HepG2 (cell line): ENCODE data around the gene BCL6. TPM values are rescaled to one million over a fixed set of nuclear protein-coding genes. Genes with fewer than 3 reads are reported as not detected.

Source experiments
- BHLHE40 ChIP-seq: IDR thresholded peaks from 2 replicates; pipeline ENCODE4 v1.6.1; 2011; ENCODE audit warnings: low read length, improper control_type of control experiment
- CEBPG ChIP-seq: IDR thresholded peaks from 2 replicates; pipeline ENCODE4 v1.6.1; 2016
- CREM ChIP-seq, 2 experiments: sonication (generic) in 1 of 2; formaldehyde crosslinking in 1 of 2; IDR thresholded peaks; 2 replicates each; pipeline versions ENCODE4 v1.4.0 to v1.6.1; 2016 to 2020; ENCODE audit warnings: antibody characterized with exemption in 1 of 2, mild to moderate bottlenecking in 1 of 2, missing genetic modification reagents in 1 of 2
- DMAP1 ChIP-seq: IDR thresholded peaks from 2 replicates; pipeline ENCODE4 v1.6.1; 2016
- FOXA1 ChIP-seq, 2 experiments: fragments of 450-650 bp in 1 of 2; sonication (generic) in 1 of 2; formaldehyde crosslinking in 1 of 2; IDR thresholded peaks; 2 replicates each; pipeline versions ENCODE4 v1.4.0 to v1.6.1; 2016 to 2020; ENCODE audit warnings: missing genetic modification reagents in 1 of 2
- FOXK1 ChIP-seq: sonication (generic); formaldehyde crosslinking; IDR thresholded peaks from 2 replicates; pipeline ENCODE4 v1.4.0; 2020; ENCODE audit warnings: low read depth, missing genetic modification reagents, borderline replicate concordance
- GATA4 ChIP-seq: sonication (generic); IDR thresholded peaks from 2 replicates; pipeline ENCODE4 v1.6.1; 2016; ENCODE audit warnings: antibody characterized with exemption, low read depth, borderline replicate concordance
- GLI4 ChIP-seq: sonication (generic); formaldehyde crosslinking; IDR thresholded peaks from 2 replicates; pipeline ENCODE4 v1.5.1; 2020; ENCODE audit warnings: missing genetic modification reagents, mild to moderate bottlenecking, moderate library complexity, borderline replicate concordance
- HMG20A ChIP-seq: IDR thresholded peaks from 2 replicates; pipeline ENCODE4 v1.6.1; 2016; ENCODE audit warnings: borderline replicate concordance
- IRF2 ChIP-seq: IDR thresholded peaks from 2 replicates; pipeline ENCODE4 v1.6.1; 2018; ENCODE audit warnings: missing genetic modification reagents, missing compliant biosample characterization
- NCOA5 ChIP-seq: sonication (generic); formaldehyde crosslinking; IDR thresholded peaks from 2 replicates; pipeline ENCODE4 v1.4.0; 2020; ENCODE audit warnings: missing genetic modification reagents
- PITX1 ChIP-seq: sonication (generic); formaldehyde crosslinking; IDR thresholded peaks from 2 replicates; pipeline ENCODE4 v1.5.1; 2020; ENCODE audit warnings: mild to moderate bottlenecking, missing genetic modification reagents
- REPIN1 ChIP-seq: sonication (generic); formaldehyde crosslinking; IDR thresholded peaks from 2 replicates; pipeline ENCODE4 v1.8.0; 2022; ENCODE audit warnings: missing genetic modification reagents, low read depth, mild to moderate bottlenecking, borderline replicate concordance
- SKI ChIP-seq: fragments of 450-650 bp; IDR thresholded peaks from one replicate; pipeline ENCODE4 v1.6.1; 2018; ENCODE audit warnings: mild to moderate bottlenecking; ENCODE audit not compliant: partially characterized antibody
- TEAD3 ChIP-seq: optimal IDR thresholded peaks from 2 replicates; pipeline ENCODE3; 2016; ENCODE audit warnings: borderline replicate concordance
- ZEB1 ChIP-seq: IDR thresholded peaks from 2 replicates; pipeline ENCODE4 v1.6.1; 2012; ENCODE audit warnings: mild to moderate bottlenecking, low read depth, inconsistent platforms; ENCODE audit not compliant: insufficient replicate concordance
- ZNF235 ChIP-seq: sonication (generic); formaldehyde crosslinking; IDR thresholded peaks from 2 replicates; pipeline ENCODE4 v1.8.1; 2023; ENCODE audit warnings: mild to moderate bottlenecking, missing genetic modification reagents, borderline replicate concordance
- ZNF264 ChIP-seq: sonication (generic); formaldehyde crosslinking; IDR thresholded peaks from 2 replicates; pipeline ENCODE4 v1.4.0; 2020; ENCODE audit warnings: missing genetic modification reagents
- ZNF292 ChIP-seq: sonication (generic); formaldehyde crosslinking; IDR thresholded peaks from 2 replicates; pipeline ENCODE4 v1.8.1; 2022; ENCODE audit warnings: mild to moderate bottlenecking, low read depth, missing genetic modification reagents, borderline replicate concordance
- ZNF331 ChIP-seq: sonication (generic); formaldehyde crosslinking; IDR thresholded peaks from 2 replicates; pipeline ENCODE4 v1.4.0; 2020; ENCODE audit warnings: missing genetic modification reagents
- ZNF335 ChIP-seq: sonication (generic); formaldehyde crosslinking; IDR thresholded peaks from 2 replicates; pipeline ENCODE4 v1.4.0; 2020; ENCODE audit warnings: missing genetic modification reagents
- ZNF780A ChIP-seq: sonication (generic); formaldehyde crosslinking; IDR thresholded peaks from 2 replicates; pipeline ENCODE4 v1.8.0; 2022; ENCODE audit warnings: mild to moderate bottlenecking, missing genetic modification reagents, moderate library complexity
- polyA plus RNA-seq, 8 experiments: library from polyadenylated mRNA; depleted of rRNA in 3 of 8; stranded (reverse) in 7 of 8; unstranded in 1 of 8; fragments of >200 nt; fragmentation: Illumina TruSeq in 4 of 8; extraction: Trizol in 4 of 8; gene quantifications; 2 replicates each; pipeline versions ENCODE4 v1.2.1 to v1.2.3, GENCODE V29; 2011 to 2016; ENCODE audit warnings: low read depth in 4 of 8, missing spikeins in 1 of 8, mixed read lengths in 1 of 8; ENCODE audit not compliant: insufficient read depth in 1 of 8
- total RNA-seq, 5 experiments: library from RNA; depleted of rRNA; stranded (reverse); fragments of >200 nt; fragmentation: Illumina TruSeq; extraction: Trizol; gene quantifications; 2 replicates each; pipeline ENCODE4 v1.2.3, GENCODE V29; 2016; ENCODE audit warnings: low read depth in 1 of 5
- TF ChIP-seq, protein P1 (sequence below): sonication (generic); formaldehyde crosslinking; IDR thresholded peaks from 2 replicates; pipeline ENCODE4 v1.8.0; 2022; ENCODE audit warnings: missing genetic modification reagents, low read depth, mild to moderate bottlenecking, borderline replicate concordance
- TF ChIP-seq, protein P2 (sequence below): sonication (generic); formaldehyde crosslinking; IDR thresholded peaks from 2 replicates; pipeline ENCODE4 v1.5.0; 2020; ENCODE audit warnings: missing genetic modification reagents
- TF ChIP-seq, protein P3 (sequence below): sonication (generic); formaldehyde crosslinking; IDR thresholded peaks from 2 replicates; pipeline ENCODE4 v1.4.0; 2020; ENCODE audit warnings: mild to moderate bottlenecking, low read depth, missing genetic modification reagents
- TF ChIP-seq, protein P4 (sequence below): sonication (generic); formaldehyde crosslinking; IDR thresholded peaks from 2 replicates; pipeline ENCODE4 v1.8.0; 2023; ENCODE audit warnings: mild to moderate bottlenecking, missing genetic modification reagents
- TF ChIP-seq, protein P5 (sequence below): sonication (generic); formaldehyde crosslinking; IDR thresholded peaks from 2 replicates; pipeline ENCODE4 v1.4.0; 2020; ENCODE audit warnings: missing genetic modification reagents

Gene BCL6
- total and polyA plus RNA-seq, 2 of the 13 experiments (the other 11 are each of a cell fraction or from before 2014, with no cell fraction given), result 21.2 to 53.7 TPM

DNA sequence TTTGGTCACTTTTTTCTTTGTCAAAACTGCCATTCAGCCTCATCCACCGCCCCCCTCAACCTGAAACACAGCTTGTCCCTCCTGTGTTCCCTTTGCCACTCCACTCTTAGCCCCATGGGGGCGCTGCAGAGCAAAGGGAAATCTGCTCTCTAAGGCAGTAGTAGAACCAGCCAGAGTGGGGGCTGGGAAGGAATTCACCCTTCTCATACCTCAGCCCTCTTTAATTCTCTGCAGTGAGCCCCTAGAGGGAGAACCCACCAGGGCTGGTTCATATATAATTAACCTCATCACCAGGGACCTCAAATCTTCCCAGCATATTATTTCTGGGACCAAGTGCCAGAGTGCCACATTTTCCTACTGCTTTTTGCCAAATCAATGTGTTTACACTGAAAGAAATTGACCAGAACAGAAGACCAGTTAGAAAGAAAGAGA, 2.8 kb upstream of the BCL6 start (continued):
- TF ChIP-seq, protein P1, sequence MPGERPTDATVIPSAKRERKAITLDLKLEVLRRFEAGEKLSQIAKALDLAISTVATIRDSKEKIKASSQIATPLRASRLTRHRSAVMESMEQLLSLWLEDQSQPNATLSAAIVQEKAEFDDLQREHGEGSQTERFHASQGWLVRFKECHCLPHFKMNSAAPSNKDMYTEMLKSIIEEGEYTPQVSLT (CRISPR knock-in tag), result no peak
- peak; percentile 90 for TF ChIP-seq IRF2 (CRISPR knock-in tag)
- TF ChIP-seq CEBPG (CRISPR knock-in tag), result peak; percentile 10; the same call in 1 of the 2 replicates
- no peak for TF ChIP-seq NCOA5 (CRISPR knock-in tag)
- TF ChIP-seq ZNF264, result no peak
- TF ChIP-seq CREM (IDR thresholded peaks at IDR 0.05), result no peak
- no peak for TF ChIP-seq CREM (CRISPR knock-in tag; IDR thresholded peaks at IDR 0.05)
- TF ChIP-seq SKI, result peak; percentile 26
- peak; percentile 47; the same call in 1 of the 2 replicates for TF ChIP-seq FOXK1 (CRISPR knock-in tag)
- TF ChIP-seq GLI4 (CRISPR knock-in tag), result no peak
- TF ChIP-seq HMG20A (CRISPR knock-in tag), result peak; percentile 67; the same call in 1 of the 2 replicates
- TF ChIP-seq, protein P2, sequence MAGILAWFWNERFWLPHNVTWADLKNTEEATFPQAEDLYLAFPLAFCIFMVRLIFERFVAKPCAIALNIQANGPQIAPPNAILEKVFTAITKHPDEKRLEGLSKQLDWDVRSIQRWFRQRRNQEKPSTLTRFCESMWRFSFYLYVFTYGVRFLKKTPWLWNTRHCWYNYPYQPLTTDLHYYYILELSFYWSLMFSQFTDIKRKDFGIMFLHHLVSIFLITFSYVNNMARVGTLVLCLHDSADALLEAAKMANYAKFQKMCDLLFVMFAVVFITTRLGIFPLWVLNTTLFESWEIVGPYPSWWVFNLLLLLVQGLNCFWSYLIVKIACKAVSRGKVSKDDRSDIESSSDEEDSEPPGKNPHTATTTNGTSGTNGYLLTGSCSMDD, result no peak
- peak; percentile 26; the same call in 1 of the 2 replicates for TF ChIP-seq BHLHE40
- TF ChIP-seq, protein P3, sequence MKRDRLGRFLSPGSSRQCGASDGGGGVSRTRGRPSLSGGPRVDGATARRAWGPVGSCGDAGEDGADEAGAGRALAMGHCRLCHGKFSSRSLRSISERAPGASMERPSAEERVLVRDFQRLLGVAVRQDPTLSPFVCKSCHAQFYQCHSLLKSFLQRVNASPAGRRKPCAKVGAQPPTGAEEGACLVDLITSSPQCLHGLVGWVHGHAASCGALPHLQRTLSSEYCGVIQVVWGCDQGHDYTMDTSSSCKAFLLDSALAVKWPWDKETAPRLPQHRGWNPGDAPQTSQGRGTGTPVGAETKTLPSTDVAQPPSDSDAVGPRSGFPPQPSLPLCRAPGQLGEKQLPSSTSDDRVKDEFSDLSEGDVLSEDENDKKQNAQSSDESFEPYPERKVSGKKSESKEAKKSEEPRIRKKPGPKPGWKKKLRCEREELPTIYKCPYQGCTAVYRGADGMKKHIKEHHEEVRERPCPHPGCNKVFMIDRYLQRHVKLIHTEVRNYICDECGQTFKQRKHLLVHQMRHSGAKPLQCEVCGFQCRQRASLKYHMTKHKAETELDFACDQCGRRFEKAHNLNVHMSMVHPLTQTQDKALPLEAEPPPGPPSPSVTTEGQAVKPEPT (CRISPR knock-in tag), result no peak
- peak; percentile 71 for TF ChIP-seq TEAD3 (CRISPR knock-in tag)
- TF ChIP-seq PITX1 (CRISPR knock-in tag), result peak; percentile 27; the same call in 1 of the 2 replicates
- no peak for TF ChIP-seq ZNF780A (CRISPR knock-in tag)
- no peak for TF ChIP-seq ZNF235 (CRISPR knock-in tag)
- TF ChIP-seq FOXA1 (IDR thresholded peaks at IDR 0.05), result no peak
- TF ChIP-seq FOXA1 (CRISPR knock-in tag; IDR thresholded peaks at IDR 0.05), result 0 out of 2 replicates have a peak, but pooled peaks have one; percentile 19
- TF ChIP-seq GATA4, result no peak
- TF ChIP-seq REPIN1 (CRISPR knock-in tag), result peak; percentile 35; the same call in 1 of the 2 replicates
- TF ChIP-seq, protein P4, sequence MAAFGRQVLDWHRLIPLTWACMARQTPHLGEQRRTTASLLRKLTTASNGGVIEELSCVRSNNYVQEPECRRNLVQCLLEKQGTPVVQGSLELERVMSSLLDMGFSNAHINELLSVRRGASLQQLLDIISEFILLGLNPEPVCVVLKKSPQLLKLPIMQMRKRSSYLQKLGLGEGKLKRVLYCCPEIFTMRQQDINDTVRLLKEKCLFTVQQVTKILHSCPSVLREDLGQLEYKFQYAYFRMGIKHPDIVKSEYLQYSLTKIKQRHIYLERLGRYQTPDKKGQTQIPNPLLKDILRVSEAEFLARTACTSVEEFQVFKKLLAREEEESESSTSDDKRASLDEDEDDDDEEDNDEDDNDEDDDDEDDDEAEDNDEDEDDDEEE (CRISPR knock-in tag), result no peak
- no peak; the same call in 1 of the 2 replicates for TF ChIP-seq ZNF292 (CRISPR knock-in tag)
- no peak for TF ChIP-seq ZNF335
- no peak for TF ChIP-seq ZEB1
- TF ChIP-seq DMAP1 (CRISPR knock-in tag), result no peak
- peak; percentile 52; the same call in 1 of the 2 replicates for TF ChIP-seq ZNF331
- TF ChIP-seq, protein P5, sequence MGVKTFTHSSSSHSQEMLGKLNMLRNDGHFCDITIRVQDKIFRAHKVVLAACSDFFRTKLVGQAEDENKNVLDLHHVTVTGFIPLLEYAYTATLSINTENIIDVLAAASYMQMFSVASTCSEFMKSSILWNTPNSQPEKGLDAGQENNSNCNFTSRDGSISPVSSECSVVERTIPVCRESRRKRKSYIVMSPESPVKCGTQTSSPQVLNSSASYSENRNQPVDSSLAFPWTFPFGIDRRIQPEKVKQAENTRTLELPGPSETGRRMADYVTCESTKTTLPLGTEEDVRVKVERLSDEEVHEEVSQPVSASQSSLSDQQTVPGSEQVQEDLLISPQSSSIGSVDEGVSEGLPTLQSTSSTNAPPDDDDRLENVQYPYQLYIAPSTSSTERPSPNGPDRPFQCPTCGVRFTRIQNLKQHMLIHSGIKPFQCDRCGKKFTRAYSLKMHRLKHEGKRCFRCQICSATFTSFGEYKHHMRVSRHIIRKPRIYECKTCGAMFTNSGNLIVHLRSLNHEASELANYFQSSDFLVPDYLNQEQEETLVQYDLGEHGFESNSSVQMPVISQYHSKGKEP (CRISPR knock-in tag), result no peak
